A172 (cell line): ENCODE measurements around the gene WBP2. TPM values are rescaled to one million over a fixed set of nuclear protein-coding genes. Genes with fewer than 3 reads are reported as not detected.
A peak's percentile ranks its signal among the peaks of the same experiment; 100 is the strongest.

Experiments
- DNase-seq: peaks from one replicate; pipeline ENCODE4 v3.0.0-alpha.2; 2015; ENCODE audit warnings: low spot score
- total RNA-seq: library from RNA; depleted of rRNA; stranded (reverse); fragments of >200 nt; shearing (Covaris generic); gene quantifications from 2 replicates; pipeline ENCODE4 v1.2.3, GENCODE V29; 2014

WBP2 gene
- total RNA-seq, 1 experiment from 2014 or later = 68.5 TPM

GRCh38 chr17:75828741-75829140 is 26.4 kb downstream of the WBP2 start:
- DNase-seq = no peak

GRCh38 chr17:75828076-75828400 is 27.1 kb downstream of the WBP2 start:
- no peak for DNase-seq

- no peak for DNase-seq
Measured at GRCh38 chr17:75827308-75828075, 27.6 kb downstream of the WBP2 start.

- DNase-seq = no peak
Measured at GRCh38 chr17:75826561-75827307, 28.4 kb downstream of the WBP2 start.

GRCh38 chr17:75825748-75826370 is 29.3 kb downstream of the WBP2 start:
- DNase-seq = no peak

- no peak for DNase-seq
Measured at GRCh38 chr17:75825149-75825552, 30.0 kb downstream of the WBP2 start.

GRCh38 chr17:75824666-75825065 is 30.5 kb downstream of the WBP2 start:
- DNase-seq = no peak

- no peak for DNase-seq
Measured at GRCh38 chr17:75824050-75824552, 31.0 kb downstream of the WBP2 start.

GRCh38 chr17:75823257-75824041 is 31.7 kb downstream of the WBP2 start:
- no peak for DNase-seq

GRCh38 chr17:75822800-75823166 is 32.4 kb downstream of the WBP2 start:
- DNase-seq = no peak

- DNase-seq = no peak
Measured at GRCh38 chr17:75822119-75822799, 32.9 kb downstream of the WBP2 start.

GRCh38 chr17:75821552-75821951 is 33.6 kb downstream of the WBP2 start:
- DNase-seq = no peak

- no peak for DNase-seq
Measured at GRCh38 chr17:75820094-75821080, 34.7 kb downstream of the WBP2 start.

- no peak for DNase-seq
Measured at GRCh38 chr17:75819678-75820077, 35.5 kb downstream of the WBP2 start.

GRCh38 chr17:75819116-75819515 is 36.0 kb downstream of the WBP2 start:
- DNase-seq = no peak

GRCh38 chr17:75818326-75818885 is 36.7 kb downstream of the WBP2 start:
- DNase-seq = no peak

GRCh38 chr17:75817571-75817970 is 37.6 kb downstream of the WBP2 start:
- DNase-seq = no peak

- no peak for DNase-seq
Measured at GRCh38 chr17:75816693-75817092, 38.4 kb downstream of the WBP2 start.

- DNase-seq = no peak
Measured at GRCh38 chr17:75815399-75815798, 39.7 kb downstream of the WBP2 start.

GRCh38 chr17:75814900-75815373 is 40.2 kb downstream of the WBP2 start:
- DNase-seq = peak; percentile 87
